Skin of body (tissue), 2 donors: ENCODE results near the gene PPCS. TPM values are rescaled to one million over a fixed set of nuclear protein-coding genes. Genes with fewer than 3 reads are reported as not detected.

Experiments used
- DNase-seq: peaks from one replicate; lab custom pipeline; 2025; lab: John Stamatoyannopoulos, UW
- total RNA-seq: library from RNA; depleted of rRNA; stranded (reverse); fragments of >200 nt; gene quantifications from one replicate; pipeline ENCODE4 v1.2.3, GENCODE V29; 2014

Gene PPCS
- total RNA-seq: 26.3 TPM

- DNase-seq: peak; percentile 78
Measured at GRCh38 chr1:42456010-42456753, at the start of gene PPCS, which contains the start of gene ZMYND12. PPCS (plus strand) TSS chr1:42456543; CDS start chr1:42456566, 23 bp downstream. ZMYND12 (minus strand) TSS chr1:42456022; CDS start chr1:42455997, 25 bp downstream.

GRCh38 chr1:42414551-42415496 is 41.5 kb upstream of the PPCS start:
- no peak for DNase-seq

- no peak for DNase-seq
Measured at GRCh38 chr1:42417166-42417565, 39.2 kb upstream of the PPCS start.

GRCh38 chr1:42418516-42418915 is 37.8 kb upstream of the PPCS start:
- DNase-seq: no peak

GRCh38 chr1:42419126-42419821 is 37.1 kb upstream of the PPCS start:
- peak; percentile 79 for DNase-seq

GRCh38 chr1:42420121-42420520 is 36.2 kb upstream of the PPCS start:
- no peak for DNase-seq

GRCh38 chr1:42420911-42421585 is 35.3 kb upstream of the PPCS start:
- peak; percentile 94 for DNase-seq

GRCh38 chr1:42422737-42423136 is 33.6 kb upstream of the PPCS start:
- peak; percentile 64 for DNase-seq

GRCh38 chr1:42423681-42424080 is 32.7 kb upstream of the PPCS start:
- no peak for DNase-seq

GRCh38 chr1:42424201-42424600 is 32.1 kb upstream of the PPCS start:
- no peak for DNase-seq

GRCh38 chr1:42427240-42427639 is 29.1 kb upstream of the PPCS start:
- no peak for DNase-seq

GRCh38 chr1:42429603-42430002 is 26.7 kb upstream of the PPCS start:
- DNase-seq: no peak

- DNase-seq: no peak
Measured at GRCh38 chr1:42430286-42431135, 25.8 kb upstream of the PPCS start.

- DNase-seq: no peak
Measured at GRCh38 chr1:42431514-42431913, 24.8 kb upstream of the PPCS start.

- DNase-seq: no peak
Measured at GRCh38 chr1:42432714-42433113, 23.6 kb upstream of the PPCS start.

- DNase-seq: no peak
Measured at GRCh38 chr1:42433369-42433768, 23.0 kb upstream of the PPCS start.

GRCh38 chr1:42434340-42434739 is 22.0 kb upstream of the PPCS start:
- no peak for DNase-seq

GRCh38 chr1:42439940-42440339 is 16.4 kb upstream of the PPCS start:
- DNase-seq: no peak

- no peak for DNase-seq
Measured at GRCh38 chr1:42442662-42443061, 13.7 kb upstream of the PPCS start.

- no peak for DNase-seq
Measured at GRCh38 chr1:42449256-42449655, 7.1 kb upstream of the PPCS start.
